Effector memory CD4-positive, alpha-beta T cell (primary cell): ENCODE measurements around the gene CDA.

Experiments used
- DNase-seq, 3 donors: peaks; one replicate each; pipeline ENCODE4 v3.0.0-alpha.2; 2020
- H3K27ac ChIP-seq: 2 replicates; pipeline ENCODE4 v1.7.0; 2013; ENCODE audit warnings: mild to moderate bottlenecking, low read length, moderate library complexity; ENCODE audit not compliant: insufficient read depth, poor library complexity, severe bottlenecking
- H3K27me3 ChIP-seq: replicated peaks from 2 replicates; pipeline ENCODE4 v1.7.0; 2013; ENCODE audit warnings: mild to moderate bottlenecking, low read length; ENCODE audit not compliant: insufficient read depth, control insufficient read depth, poor library complexity, severe bottlenecking
- H3K36me3 ChIP-seq: 2 replicates; pipeline ENCODE4 v1.7.0; 2013; ENCODE audit warnings: mild to moderate bottlenecking, low read length, moderate library complexity; ENCODE audit not compliant: control insufficient read depth, insufficient read depth
- H3K4me1 ChIP-seq: 2 replicates; pipeline ENCODE4 v1.7.0; 2013; ENCODE audit warnings: low read length, mild to moderate bottlenecking; ENCODE audit not compliant: control insufficient read depth, insufficient read depth, poor library complexity, severe bottlenecking
- H3K4me3 ChIP-seq: 2 replicates; pipeline ENCODE4 v1.7.0; 2013; ENCODE audit warnings: low read length, low read depth, mild to moderate bottlenecking; ENCODE audit not compliant: insufficient read depth, poor library complexity, severe bottlenecking
- H3K9me3 ChIP-seq: 2 replicates; pipeline ENCODE4 v1.7.0; 2013; ENCODE audit warnings: mild to moderate bottlenecking, low read length, moderate library complexity; ENCODE audit not compliant: control insufficient read depth

The CDA gene

DNA sequence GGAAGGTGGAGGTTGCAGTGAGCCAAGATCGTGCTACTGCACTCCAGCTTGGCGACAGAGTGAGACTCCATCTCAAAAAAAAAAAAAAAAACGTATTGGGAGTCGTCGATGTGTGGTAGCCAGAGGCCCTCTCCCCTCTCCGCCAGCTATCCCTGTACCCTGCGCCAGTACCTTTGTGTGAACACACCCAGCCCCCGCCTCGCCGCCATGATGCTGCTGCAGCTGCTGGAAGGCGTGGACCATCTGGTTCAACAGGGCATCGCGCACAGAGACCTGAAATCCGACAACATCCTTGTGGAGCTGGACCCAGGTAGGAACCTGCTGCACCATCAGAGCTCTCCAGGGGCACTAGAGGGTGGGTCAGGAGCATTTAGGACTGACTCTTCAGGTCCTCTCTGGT lies 56.5 kb downstream of the CDA start:
- H3K4me3 ChIP-seq: no peak overlapping the region
- DNase-seq: no peak
- H3K9me3 ChIP-seq: no peaks in the 10 kb centered on the region
- no peaks in the 10 kb centered on the region for H3K27me3 ChIP-seq
- no peaks in the 10 kb centered on the region for H3K4me1 ChIP-seq
- no peak overlapping the region for H3K27ac ChIP-seq
- H3K36me3 ChIP-seq: peaks cover 24% of the 10 kb centered on the region

DNA sequence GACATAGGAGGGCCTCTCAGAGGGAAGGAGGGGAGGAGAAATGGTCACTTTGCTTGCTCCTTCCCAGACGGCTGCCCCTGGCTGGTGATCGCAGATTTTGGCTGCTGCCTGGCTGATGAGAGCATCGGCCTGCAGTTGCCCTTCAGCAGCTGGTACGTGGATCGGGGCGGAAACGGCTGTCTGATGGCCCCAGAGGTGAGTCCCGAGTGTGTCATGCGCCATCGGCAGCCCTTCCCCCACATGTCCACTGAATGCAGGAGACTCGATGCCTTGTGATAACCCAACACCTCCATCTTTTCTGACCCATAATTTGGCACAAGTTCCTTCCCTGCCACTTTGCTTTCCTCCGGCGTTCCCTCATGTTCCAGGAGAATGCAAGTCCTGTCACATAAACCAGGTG lies 59.5 kb downstream of the CDA start:
- no peak overlapping the region for H3K27ac ChIP-seq

DNA sequence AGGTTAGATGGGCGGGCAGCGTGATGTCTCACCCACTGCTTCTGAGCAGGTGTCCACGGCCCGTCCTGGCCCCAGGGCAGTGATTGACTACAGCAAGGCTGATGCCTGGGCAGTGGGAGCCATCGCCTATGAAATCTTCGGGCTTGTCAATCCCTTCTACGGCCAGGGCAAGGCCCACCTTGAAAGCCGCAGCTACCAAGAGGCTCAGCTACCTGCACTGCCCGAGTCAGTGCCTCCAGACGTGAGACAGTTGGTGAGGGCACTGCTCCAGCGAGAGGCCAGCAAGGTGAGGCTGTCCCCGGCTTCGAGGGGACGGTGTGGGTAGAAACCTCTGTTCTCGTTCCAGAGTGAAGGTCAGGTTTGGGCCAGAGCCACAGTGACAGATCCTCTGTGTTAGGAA lies 60.0 kb downstream of the CDA start:
- Histone ChIP-seq H3K4me3 (no peak overlapping the region), H3K36me3 (peaks cover 57% of the 10 kb centered on the region), H3K27ac (no peak overlapping the region), H3K9me3 (no peaks in the 10 kb centered on the region), H3K27me3 (no peaks in the 10 kb centered on the region), H3K4me1 (no peaks in the 10 kb centered on the region)
- DNase-seq: no peak

More for the DNA sequence above, 59.5 kb downstream of the CDA start:
- Histone ChIP-seq H3K4me3 (no peak overlapping the region), H3K4me1 (no peaks in the 10 kb centered on the region), H3K27me3 (no peaks in the 10 kb centered on the region), H3K36me3 (peaks cover 52% of the 10 kb centered on the region), H3K9me3 (no peaks in the 10 kb centered on the region)
- no peak for DNase-seq

DNA sequence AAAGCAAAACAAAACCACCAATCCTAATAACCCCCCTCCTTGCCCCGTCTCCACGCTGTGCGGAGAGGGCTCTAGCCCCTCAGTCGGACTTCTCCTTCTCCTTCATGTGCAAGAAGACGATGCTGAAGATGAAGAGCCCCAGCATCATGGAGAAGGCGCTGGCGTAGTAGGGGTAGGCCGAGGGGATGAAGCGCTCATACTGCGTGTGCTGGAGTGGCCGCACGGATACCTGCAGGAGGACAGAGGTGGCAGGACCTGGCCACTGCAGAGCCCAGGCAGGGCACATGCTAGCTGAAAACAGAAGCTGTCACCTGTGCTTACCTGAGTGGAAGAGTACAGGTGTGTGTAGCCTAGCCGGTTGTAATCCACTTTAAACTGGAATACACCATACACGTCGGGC lies 63.4 kb downstream of the CDA start:
- Histone ChIP-seq H3K4me1 (no peaks in the 10 kb centered on the region), H3K36me3 (peaks cover 82% of the 10 kb centered on the region), H3K27me3 (no peaks in the 10 kb centered on the region), H3K9me3 (no peaks in the 10 kb centered on the region), H3K27ac (no peak overlapping the region), H3K4me3 (no peak overlapping the region)
- no peak for DNase-seq

DNA sequence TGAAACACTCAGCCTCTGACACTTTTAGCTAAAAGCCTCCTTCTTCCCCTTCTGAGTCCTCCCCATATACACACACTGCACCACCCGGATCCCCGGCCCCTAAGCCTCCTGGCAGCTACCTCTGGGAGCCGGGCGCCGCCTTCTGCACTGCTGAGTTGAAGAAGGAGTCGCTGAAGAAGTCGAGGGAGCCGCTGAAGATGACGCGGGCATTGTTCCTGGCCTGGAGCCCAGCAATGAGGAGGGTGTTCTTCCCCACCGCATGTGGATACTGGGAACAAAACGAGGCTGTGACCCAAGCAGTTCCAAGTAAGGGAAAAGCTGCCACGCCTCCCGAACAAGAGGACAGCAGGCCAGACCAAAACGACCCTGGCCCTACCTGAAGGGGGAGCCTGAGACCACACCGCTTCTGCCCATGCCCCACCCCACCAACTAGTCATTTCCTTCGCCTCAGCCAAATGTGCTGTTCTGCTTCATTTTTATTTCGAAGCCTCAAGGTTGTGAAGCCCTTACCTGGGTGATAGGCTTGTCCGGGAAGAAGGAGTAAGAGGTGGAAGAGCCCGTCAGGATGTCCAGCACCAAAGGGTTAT lies 65.3 kb downstream of the CDA start:
- DNase-seq: no peak
- peaks cover 84% of the 10 kb centered on the region for H3K36me3 ChIP-seq

DNA sequence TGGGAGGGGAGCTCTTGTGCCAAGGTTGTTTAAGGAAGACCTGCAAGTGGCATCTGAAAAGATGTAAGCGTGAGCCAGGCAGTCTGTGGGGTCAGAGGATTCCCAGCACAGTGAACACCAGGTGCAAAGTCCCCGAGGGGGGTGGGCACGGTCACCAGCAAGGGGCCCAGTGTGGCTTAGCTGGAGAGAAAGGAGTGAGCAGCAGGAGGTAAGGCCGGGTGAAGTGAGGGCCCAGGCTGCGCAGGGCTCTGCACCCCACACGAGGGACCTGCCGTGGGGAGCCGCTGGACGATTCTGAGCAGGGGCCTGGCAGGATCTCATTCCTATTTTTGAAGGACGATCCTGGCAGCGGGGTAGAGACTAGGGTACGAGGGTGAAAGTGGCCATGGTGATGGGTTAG lies 68.1 kb downstream of the CDA start:
- Histone ChIP-seq H3K9me3 (no peaks in the 10 kb centered on the region), H3K4me1 (peaks cover 15% of the 10 kb centered on the region), H3K4me3 (no peak overlapping the region), H3K36me3 (peaks cover 63% of the 10 kb centered on the region), H3K27me3 (no peaks in the 10 kb centered on the region), H3K27ac (no peak overlapping the region)
- DNase-seq: no peak

More for the DNA sequence above, 65.3 kb downstream of the CDA start:
- Histone ChIP-seq H3K27me3 (no peaks in the 10 kb centered on the region), H3K4me1 (no peaks in the 10 kb centered on the region), H3K4me3 (no peak overlapping the region), H3K9me3 (no peaks in the 10 kb centered on the region), H3K27ac (no peak overlapping the region)

DNA sequence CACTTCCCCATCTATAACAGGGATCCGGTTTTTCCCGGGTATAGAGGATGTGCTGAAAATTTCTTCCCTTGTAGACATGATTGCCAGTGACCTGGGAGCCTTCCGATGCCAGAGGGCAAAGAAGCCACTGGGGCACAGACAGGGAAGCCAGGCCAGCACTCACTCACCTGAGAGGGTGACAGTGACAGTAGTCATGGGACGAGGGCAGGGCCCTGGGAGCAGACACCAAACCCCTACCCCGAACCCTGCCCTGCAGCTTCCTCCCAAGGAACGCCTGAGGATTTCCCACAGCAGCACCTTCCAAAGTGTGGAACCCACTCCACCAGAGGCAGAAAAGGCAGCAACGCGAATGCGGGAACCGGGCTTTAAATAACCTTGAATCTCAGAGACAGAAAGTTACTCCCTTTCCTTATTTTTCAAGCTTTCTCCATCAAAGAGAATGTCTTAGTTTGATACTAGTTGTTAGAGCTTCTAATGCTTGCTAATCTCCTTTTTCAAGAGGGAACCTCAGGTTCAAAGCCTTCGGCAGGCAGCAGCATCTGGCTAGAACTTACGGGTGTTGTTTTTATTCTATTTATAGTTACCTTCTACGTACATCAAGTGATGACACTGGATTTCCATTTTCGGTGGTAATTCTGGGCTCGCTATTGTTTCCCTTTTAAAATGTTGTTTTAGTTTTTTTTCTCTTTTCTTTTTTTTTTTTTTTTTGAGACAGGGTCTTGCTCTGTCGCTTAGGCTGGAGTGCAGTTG lies 69.4 kb downstream of the CDA start:
- Histone ChIP-seq H3K4me3 (no peak overlapping the region), H3K36me3 (peaks cover 50% of the 10 kb centered on the region), H3K27ac (no peak overlapping the region), H3K9me3 (no peaks in the 10 kb centered on the region), H3K4me1 (peaks cover 16% of the 10 kb centered on the region), H3K27me3 (no peaks in the 10 kb centered on the region)
- DNase-seq: no peak

DNA sequence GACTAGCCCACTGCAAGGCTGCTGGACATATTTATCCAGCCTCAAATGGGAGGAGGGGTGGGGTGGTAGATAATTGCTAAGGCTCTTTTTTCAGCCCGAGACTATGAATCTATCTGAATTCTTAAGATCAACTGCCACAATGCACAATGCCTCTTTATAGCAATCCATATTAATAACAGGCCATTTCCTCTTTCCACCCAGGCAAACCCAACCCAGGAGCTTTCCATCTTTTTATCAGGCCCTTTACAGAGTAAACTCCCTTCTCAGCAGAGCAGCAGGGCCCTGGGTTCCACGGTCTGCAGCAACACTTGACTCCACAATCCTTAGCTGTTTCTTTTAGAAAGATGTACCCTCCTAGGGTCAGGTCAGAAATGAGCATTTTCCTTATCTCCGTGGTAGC lies 71.5 kb downstream of the CDA start:
- H3K27ac ChIP-seq: peak overlapping the region; percentile 85
- no peaks in the 10 kb centered on the region for H3K9me3 ChIP-seq
- no peak for DNase-seq
- H3K4me3 ChIP-seq: peak overlapping the region; percentile 85
- peaks cover 29% of the 10 kb centered on the region for H3K36me3 ChIP-seq
- H3K4me1 ChIP-seq: peaks cover 16% of the 10 kb centered on the region
- H3K27me3 ChIP-seq: no peaks in the 10 kb centered on the region

DNA sequence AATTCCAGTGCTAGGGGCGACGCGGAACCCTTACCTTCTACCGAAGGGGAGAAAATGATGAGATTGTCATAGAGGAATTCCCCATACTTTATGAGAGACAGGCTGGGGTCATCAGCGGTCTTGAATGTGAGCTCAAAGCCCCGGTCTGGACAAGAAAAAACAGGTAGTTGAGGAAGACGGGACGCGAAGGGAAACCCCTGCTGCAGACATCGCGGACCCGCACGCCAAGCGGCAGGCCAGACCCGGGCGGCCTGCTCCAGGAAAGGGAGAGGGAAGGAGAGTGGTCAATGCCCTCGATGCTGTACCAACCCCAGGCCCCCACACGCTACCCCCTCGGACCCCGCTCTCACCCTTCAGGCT lies 71.9 kb downstream of the CDA start:
- peaks cover 16% of the 10 kb centered on the region for H3K4me1 ChIP-seq
- H3K36me3 ChIP-seq: peaks cover 28% of the 10 kb centered on the region
- H3K27me3 ChIP-seq: no peaks in the 10 kb centered on the region
- DNase-seq: peak in 1 of 3 donors; percentile 16
- no peaks in the 10 kb centered on the region for H3K9me3 ChIP-seq
- H3K27ac ChIP-seq: peak overlapping the region; percentile 85
- peak overlapping the region; percentile 85 for H3K4me3 ChIP-seq

DNA sequence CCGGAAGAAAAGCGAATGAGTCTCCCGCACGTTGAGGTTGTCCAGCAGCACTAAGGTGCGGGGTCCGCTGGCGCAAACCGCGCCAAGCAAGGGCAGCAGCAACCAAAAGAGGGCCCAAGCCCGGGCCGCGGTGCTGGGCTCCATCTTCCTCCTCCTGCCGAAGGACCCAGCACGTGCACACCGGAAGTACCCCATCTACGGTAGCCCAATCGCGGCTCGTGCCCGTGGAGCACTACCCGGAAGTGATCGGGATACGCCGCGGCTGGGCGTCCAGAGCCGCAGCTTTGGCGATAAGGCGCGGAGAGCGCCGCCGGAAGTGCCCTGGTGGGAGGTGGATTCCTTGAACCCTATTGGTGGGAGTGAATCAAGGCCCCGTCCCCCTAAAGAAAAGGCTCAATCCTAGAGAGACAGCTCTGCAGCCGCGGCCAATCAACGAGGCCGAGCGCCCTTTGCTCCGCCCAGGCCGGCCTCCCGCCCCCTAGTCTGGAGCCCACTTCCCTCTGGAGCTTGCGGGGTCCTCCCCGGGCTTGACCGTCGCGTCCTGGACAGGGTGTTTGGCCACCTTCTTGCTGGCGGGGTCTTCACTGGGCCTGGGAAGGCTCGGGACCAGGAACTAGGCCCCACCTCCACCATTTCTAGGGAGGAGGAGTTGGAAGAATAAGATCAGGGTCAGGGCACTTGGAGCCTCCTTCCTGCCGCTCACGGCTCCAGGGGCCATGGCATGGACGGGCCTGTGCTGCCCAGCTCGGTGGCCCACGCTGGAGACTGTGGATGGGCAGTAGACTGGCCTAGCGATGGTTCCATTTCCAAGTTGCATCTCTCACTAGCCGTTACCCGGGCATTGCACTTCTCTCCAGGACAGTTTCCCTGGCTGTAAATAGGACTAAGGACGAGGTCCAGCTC lies 72.6 kb downstream of the CDA start, which contains the start of gene DDOST:
TSS of gene DDOST (minus strand) at position 163 of the 903 bp plus-strand sequence. CDS start at position 144, 19 bp downstream.
- Histone ChIP-seq H3K36me3 (peaks cover 22% of the 10 kb centered on the region), H3K4me1 (peaks cover 16% of the 10 kb centered on the region), H3K27ac (peak within 1 kb of the TSS; percentile 85), H3K9me3 (no peaks in the 10 kb centered on the region), H3K4me3 (peak within 1 kb of the TSS; percentile 85), H3K27me3 (no peaks in the 10 kb centered on the region)
- DNase-seq: peak; percentile 90 to 93 (median 92)
